Esophagus muscularis mucosa (tissue), 4 donors: ENCODE data around the gene HMGB2.

Experiments
- CTCF ChIP-seq, 3 experiments: fragments of 200-600 bp in 2 of 3; fragments of 450-650 bp in 1 of 3; sonication (generic) in 2 of 3; IDR thresholded peaks; one replicate each; pipeline ENCODE4 v1.5.1; 2017 to 2019; ENCODE audit warnings: antibody characterized with exemption in 3 of 3, mild to moderate bottlenecking in 2 of 3, moderate library complexity in 1 of 3
- EP300 ChIP-seq: sonication (generic); formaldehyde crosslinking; IDR thresholded peaks from one replicate; pipeline ENCODE4 v1.6.1; 2017; ENCODE audit warnings: antibody characterized with exemption
- POLR2AphosphoS5 ChIP-seq, 2 donors: sonication (generic); formaldehyde crosslinking; IDR thresholded peaks; one replicate each; pipeline ENCODE4 v1.6.1; 2017; ENCODE audit warnings: antibody characterized with exemption in 2 of 2

GRCh38 chr4:173317004-173317403 lies 17.2 kb downstream of the HMGB2 start:
- TF ChIP-seq EP300 (no peak), POLR2AphosphoS5 (IDR thresholded peaks at IDR 0.05) (no peak), CTCF (IDR thresholded peaks at IDR 0.05) (no peak)
